GM21619 (cell line): ENCODE data around the gene TLL1.

Source experiments
- ATAC-seq: cut with Tn5 transposase; IDR thresholded peaks from one replicate; pipeline ENCODE4 v1.9.1; 2021; ENCODE audit not compliant: unreplicated experiment

Gene TLL1

DNA sequence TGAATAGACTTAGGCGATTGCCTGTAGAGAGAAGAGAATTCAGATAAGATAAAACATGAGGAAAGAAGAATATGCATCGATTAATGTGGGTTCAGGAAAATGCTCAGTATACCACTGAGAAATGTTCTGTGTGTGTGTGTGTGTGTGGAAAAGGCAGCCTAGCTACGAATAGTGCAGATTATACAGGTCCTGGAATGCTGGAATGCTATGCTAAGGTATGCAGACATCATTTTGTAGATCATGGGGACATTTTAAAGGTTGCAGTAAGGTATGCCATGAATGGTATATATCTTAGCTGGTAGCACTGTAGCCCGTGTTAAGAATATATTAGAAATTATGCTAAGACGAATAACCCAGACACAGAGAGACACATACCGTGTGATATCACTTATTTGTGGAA is 267.9 kb downstream of the TLL1 start:
- ATAC-seq: no peak

- ATAC-seq: no peak
Measured at GRCh38 chr4:166143227-166143626, 270.2 kb downstream of the TLL1 start.

DNA sequence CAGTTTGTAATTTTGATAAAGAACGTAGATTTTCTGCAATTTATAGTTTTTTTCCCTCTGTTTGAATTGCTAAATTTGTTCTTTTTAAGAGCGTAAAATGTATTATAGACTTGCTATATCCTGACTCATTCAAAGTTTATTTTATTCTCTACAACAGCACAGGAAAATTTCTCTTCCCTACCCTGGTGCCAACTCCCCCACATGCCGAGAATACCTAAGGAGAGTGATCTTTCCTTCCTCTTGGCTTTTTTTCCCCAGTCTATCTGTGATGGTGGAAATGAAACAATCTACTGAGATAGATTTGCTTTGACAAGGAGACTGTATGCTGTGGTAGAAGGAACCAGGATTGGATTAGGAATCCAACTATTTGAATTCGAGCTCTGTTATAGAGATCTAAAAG is 271.6 kb downstream of the TLL1 start:
- ATAC-seq: no peak

DNA sequence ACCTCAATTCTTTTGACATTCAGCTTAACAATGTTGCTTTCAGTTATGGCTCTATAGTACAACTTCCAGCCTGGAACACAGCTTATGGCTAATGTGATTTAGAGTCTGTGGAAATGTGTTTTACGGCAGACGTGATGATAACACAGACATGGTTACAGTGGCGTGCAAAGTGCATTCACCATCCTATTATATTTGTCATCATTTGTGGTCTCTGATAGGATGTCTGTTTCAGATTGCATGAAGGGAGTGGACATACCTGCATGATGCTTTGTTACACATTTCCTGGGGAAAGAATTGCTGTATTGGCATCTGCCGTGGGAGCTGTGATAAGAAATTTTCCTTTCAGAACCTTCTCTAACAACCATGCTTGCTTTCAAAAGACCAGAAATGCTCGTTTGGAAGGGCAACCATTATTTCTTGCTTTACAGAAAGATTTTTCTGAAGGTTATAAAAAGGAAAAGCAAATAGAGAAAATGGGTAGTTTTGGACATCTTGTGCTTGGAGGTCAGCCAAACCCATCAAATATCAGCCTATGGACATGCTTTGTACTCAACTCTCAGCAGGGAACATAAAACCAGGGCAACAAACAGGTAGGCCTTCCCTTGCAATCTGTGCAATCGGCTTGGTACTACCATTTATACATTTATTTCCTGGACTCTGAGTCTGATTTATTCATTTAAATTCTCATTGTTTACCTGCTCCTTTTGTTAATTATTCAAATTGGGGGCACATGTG is 273.9 kb downstream of the TLL1 start:
- no peak for ATAC-seq
